Measurements from ENCODE around the gene C10orf90. TPM values are rescaled to one million over a fixed set of nuclear protein-coding genes. Genes with fewer than 3 reads are reported as not detected.

C10orf90 gene
- total RNA-seq, 1 experiment from 2014 or later: not detected

- H2BK12ac ChIP-seq (ENCODE audit: insufficient read length, low read depth, low read length): no peak overlapping the region
- no peak overlapping the region for H3K23ac ChIP-seq (ENCODE audit: insufficient read length, low read depth, low read length)
- H4K8ac ChIP-seq (replicated peaks; ENCODE audit: insufficient read length, low read depth, low read length): no peak overlapping the region
- H3T11ph ChIP-seq (ENCODE audit: low read length): no peak overlapping the region
- H2BK20ac ChIP-seq (ENCODE audit: low read depth, low read length, poor library complexity, severe bottlenecking): no peak overlapping the region
- Mint-ChIP-seq H3K36me3 (ENCODE audit: insufficient read depth in 1 of 3, low read depth in 3 of 3) (no peaks in the 10 kb centered on the region; a peak in 1 of 7 replicates), H3K27ac (no peak overlapping the region), H3K4me3 (no peak overlapping the region), H3K9me3 (no peaks in the 10 kb centered on the region; a peak in 2 of 5 replicates), H3K4me1 (peaks cover 0 to 5% of the 10 kb centered on the region in 2 experiments; a peak in 2 of 4 replicates), H3K27me3 (ENCODE audit: low read depth) (no peaks in the 10 kb centered on the region; the same call in none of the 2 replicates)
- H3K56ac ChIP-seq (ENCODE audit: insufficient read length, low read depth, low read length): no peak overlapping the region
- TF ChIP-seq, protein P1, sequence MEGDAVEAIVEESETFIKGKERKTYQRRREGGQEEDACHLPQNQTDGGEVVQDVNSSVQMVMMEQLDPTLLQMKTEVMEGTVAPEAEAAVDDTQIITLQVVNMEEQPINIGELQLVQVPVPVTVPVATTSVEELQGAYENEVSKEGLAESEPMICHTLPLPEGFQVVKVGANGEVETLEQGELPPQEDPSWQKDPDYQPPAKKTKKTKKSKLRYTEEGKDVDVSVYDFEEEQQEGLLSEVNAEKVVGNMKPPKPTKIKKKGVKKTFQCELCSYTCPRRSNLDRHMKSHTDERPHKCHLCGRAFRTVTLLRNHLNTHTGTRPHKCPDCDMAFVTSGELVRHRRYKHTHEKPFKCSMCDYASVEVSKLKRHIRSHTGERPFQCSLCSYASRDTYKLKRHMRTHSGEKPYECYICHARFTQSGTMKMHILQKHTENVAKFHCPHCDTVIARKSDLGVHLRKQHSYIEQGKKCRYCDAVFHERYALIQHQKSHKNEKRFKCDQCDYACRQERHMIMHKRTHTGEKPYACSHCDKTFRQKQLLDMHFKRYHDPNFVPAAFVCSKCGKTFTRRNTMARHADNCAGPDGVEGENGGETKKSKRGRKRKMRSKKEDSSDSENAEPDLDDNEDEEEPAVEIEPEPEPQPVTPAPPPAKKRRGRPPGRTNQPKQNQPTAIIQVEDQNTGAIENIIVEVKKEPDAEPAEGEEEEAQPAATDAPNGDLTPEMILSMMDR (conservative IDR thresholded peaks at IDR 0.05): no peak
- H3K14ac ChIP-seq (ENCODE audit: insufficient read depth, low read length): no peak overlapping the region
- no peak overlapping the region for H2BK120ac ChIP-seq (ENCODE audit: low read depth, low read length, poor library complexity, severe bottlenecking)
- H3K79me2 ChIP-seq (ENCODE audit: insufficient read depth, low read length): no peaks in the 10 kb centered on the region
- no peak overlapping the region for H2AK5ac ChIP-seq (ENCODE audit: insufficient read length, low read length)
- no peak overlapping the region for H2BK5ac ChIP-seq (ENCODE audit: insufficient read length, low read length)
- no peak overlapping the region for H4K91ac ChIP-seq (ENCODE audit: insufficient read length, low read depth, low read length)
- no peak overlapping the region for H3K9ac ChIP-seq (ENCODE audit: extremely low read depth, insufficient read length, low read length)
- no peak overlapping the region for H3K4ac ChIP-seq (ENCODE audit: low read depth, low read length)
- H3K27ac ChIP-seq (ENCODE audit: insufficient read length, low read depth, low read length): no peak overlapping the region
- no peak overlapping the region for H3K18ac ChIP-seq (ENCODE audit: insufficient read length, low read depth, low read length)
- H2AFZ ChIP-seq (ENCODE audit: low read length): no peak overlapping the region
- DNase-seq: no peak
- no peak overlapping the region for H2BK15ac ChIP-seq (ENCODE audit: low read depth, low read length)
- no peak overlapping the region for H3K4me2 ChIP-seq (ENCODE audit: insufficient read depth, insufficient read length, low read length)
- H4K5ac ChIP-seq (ENCODE audit: insufficient read length, low read depth, low read length): no peak overlapping the region
- H3K27me3 ChIP-seq (ENCODE audit: insufficient read depth, low read length): no peaks in the 10 kb centered on the region
- no CpG with 5 or more reads among the region's 2 CpGs for WGBS (ENCODE audit: extremely low coverage, insufficient read length, low lambda C conversion rate)
- no peaks in the 10 kb centered on the region for H3K79me1 ChIP-seq (ENCODE audit: insufficient read depth, low read depth, low read length, poor library complexity, severe bottlenecking)
- no peaks in the 10 kb centered on the region for H3K23me2 ChIP-seq (ENCODE audit: insufficient read length, low read depth, low read length, poor library complexity, severe bottlenecking)
- H4K20me1 ChIP-seq (ENCODE audit: control insufficient read depth, insufficient read depth, insufficient read length): no peaks in the 10 kb centered on the region
- H3K4me1 ChIP-seq (ENCODE audit: insufficient read depth, low read length): no peaks in the 10 kb centered on the region
- no peaks in the 10 kb centered on the region for H3K9me3 ChIP-seq (ENCODE audit: control insufficient read depth, low read depth, low read length)
These were observed 151.3 kb downstream of the C10orf90 start for GRCh38 chr10:126519185-126519584.

Data from H9 (cell line).